ENCODE data around the gene ANKFY1. TPM values are rescaled to one million over a fixed set of nuclear protein-coding genes. Genes with fewer than 3 reads are reported as not detected.

ANKFY1 gene
- total and polyA plus RNA-seq, 2 experiments from 2014 or later, result 18.6 to 32.8 TPM

GRCh38 chr17:4135489-4135888, 128.3 kb downstream of the ANKFY1 start:
- H3K9me2 ChIP-seq (replicated peaks; ENCODE audit: insufficient read depth), result no peaks in the 10 kb centered on the region
- no peaks in the 10 kb centered on the region for H3K9me3 ChIP-seq (ENCODE audit: low read depth)
- H3K27ac ChIP-seq, result no peak overlapping the region
- no peaks in the 10 kb centered on the region for H3K27me3 ChIP-seq
- no peak overlapping the region for H3K4me3 ChIP-seq
- H2AFZ ChIP-seq, result no peak overlapping the region
- H3K36me3 ChIP-seq (replicated peaks; ENCODE audit: insufficient read depth, low read depth), result no peaks in the 10 kb centered on the region
- peaks cover 38% of the 10 kb centered on the region for H4K20me1 ChIP-seq (ENCODE audit: insufficient read depth, poor library complexity, severe bottlenecking)
- TF ChIP-seq EZH2phosphoT487 (IDR thresholded peaks at IDR 0.05; ENCODE audit: low read depth, severe bottlenecking, unreplicated experiment) (no peak), CTCF (IDR thresholded peaks at IDR 0.05; ENCODE audit: poor library complexity) (no peak)
- 61% methylated on average over 3 of the region's 3 CpGs for WGBS (ENCODE audit: low lambda C conversion rate, missing lambda C conversion rate)
- no peak for DNase-seq (ENCODE audit: low spot score)
- H3K4me2 ChIP-seq, result no peak overlapping the region
- H3K4me1 ChIP-seq (ENCODE audit: insufficient read depth), result peaks cover 23% of the 10 kb centered on the region
- peaks cover 91% of the 10 kb centered on the region for H3K79me2 ChIP-seq

GRCh38 chr17:4134721-4135120, 129.1 kb downstream of the ANKFY1 start:
- Histone ChIP-seq H3K36me3 (replicated peaks; ENCODE audit: insufficient read depth, low read depth) (no peaks in the 10 kb centered on the region), H3K9me3 (ENCODE audit: low read depth) (no peaks in the 10 kb centered on the region), H4K20me1 (ENCODE audit: insufficient read depth, poor library complexity, severe bottlenecking) (peaks cover 38% of the 10 kb centered on the region), H2AFZ (no peak overlapping the region), H3K4me2 (peak overlapping the region; percentile 30), H3K9me2 (replicated peaks; ENCODE audit: insufficient read depth) (no peaks in the 10 kb centered on the region), H3K27me3 (no peaks in the 10 kb centered on the region), H3K4me3 (no peak overlapping the region), H3K4me1 (ENCODE audit: insufficient read depth) (peaks cover 18% of the 10 kb centered on the region), H3K79me2 (peaks cover 91% of the 10 kb centered on the region), H3K27ac (peak overlapping the region; percentile 21)
- no peak for TF ChIP-seq EZH2 (IDR thresholded peaks at IDR 0.05; ENCODE audit: borderline replicate concordance)
- no peak for TF ChIP-seq CTCF (IDR thresholded peaks at IDR 0.05; ENCODE audit: poor library complexity)
- no peak for TF ChIP-seq EZH2phosphoT487 (IDR thresholded peaks at IDR 0.05; ENCODE audit: low read depth, severe bottlenecking, unreplicated experiment)
- DNase-seq (ENCODE audit: low spot score), result no peak
- WGBS (ENCODE audit: low lambda C conversion rate, missing lambda C conversion rate), result 81% methylated on average over 3 of the region's 3 CpGs

GRCh38 chr17:4130715-4131114, 133.1 kb downstream of the ANKFY1 start:
- Histone ChIP-seq H3K36me3 (replicated peaks; ENCODE audit: insufficient read depth, low read depth) (no peaks in the 10 kb centered on the region), H3K4me3 (no peak overlapping the region), H3K27ac (no peak overlapping the region), H3K9me3 (ENCODE audit: low read depth) (no peaks in the 10 kb centered on the region), H4K20me1 (ENCODE audit: insufficient read depth, poor library complexity, severe bottlenecking) (peaks cover 38% of the 10 kb centered on the region), H3K79me2 (peaks cover 92% of the 10 kb centered on the region), H3K9me2 (replicated peaks; ENCODE audit: insufficient read depth) (no peaks in the 10 kb centered on the region), H3K4me2 (no peak overlapping the region), H2AFZ (no peak overlapping the region), H3K27me3 (no peaks in the 10 kb centered on the region), H3K4me1 (ENCODE audit: insufficient read depth) (no peaks in the 10 kb centered on the region)
- no peak for DNase-seq (ENCODE audit: low spot score)
- WGBS (ENCODE audit: low lambda C conversion rate, missing lambda C conversion rate), result 89% methylated on average over 7 of the region's 7 CpGs
- TF ChIP-seq EZH2phosphoT487 (IDR thresholded peaks at IDR 0.05; ENCODE audit: low read depth, severe bottlenecking, unreplicated experiment), result no peak
- TF ChIP-seq CTCF (IDR thresholded peaks at IDR 0.05; ENCODE audit: poor library complexity), result no peak
- TF ChIP-seq EZH2 (IDR thresholded peaks at IDR 0.05; ENCODE audit: borderline replicate concordance), result no peak

- Histone ChIP-seq H3K27ac (no peak overlapping the region), H3K9me3 (ENCODE audit: low read depth) (no peaks in the 10 kb centered on the region), H3K27me3 (no peaks in the 10 kb centered on the region), H3K9me2 (replicated peaks; ENCODE audit: insufficient read depth) (no peaks in the 10 kb centered on the region), H2AFZ (no peak overlapping the region), H3K4me1 (ENCODE audit: insufficient read depth) (no peaks in the 10 kb centered on the region), H3K36me3 (replicated peaks; ENCODE audit: insufficient read depth, low read depth) (no peaks in the 10 kb centered on the region), H3K4me3 (no peak overlapping the region), H3K79me2 (peaks cover 74% of the 10 kb centered on the region), H3K4me2 (no peak overlapping the region), H4K20me1 (ENCODE audit: insufficient read depth, poor library complexity, severe bottlenecking) (peaks cover 29% of the 10 kb centered on the region)
- no peak for TF ChIP-seq EZH2phosphoT487 (IDR thresholded peaks at IDR 0.05; ENCODE audit: low read depth, severe bottlenecking, unreplicated experiment)
- no peak for TF ChIP-seq EZH2 (IDR thresholded peaks at IDR 0.05; ENCODE audit: borderline replicate concordance)
- no peak for TF ChIP-seq CTCF (IDR thresholded peaks at IDR 0.05; ENCODE audit: poor library complexity)
- 95% methylated on average over 6 of the region's 6 CpGs for WGBS (ENCODE audit: low lambda C conversion rate, missing lambda C conversion rate)
- DNase-seq (ENCODE audit: low spot score), result no peak
Measured at GRCh38 chr17:4127555-4127954, 136.2 kb downstream of the ANKFY1 start.

All from hepatocyte (in vitro differentiated cells).